ENCODE measurements around the gene DNASE2B.

DNASE2B gene

GRCh38 chr1:84452436-84452835 lies 54.2 kb downstream of the DNASE2B start:
- DNase-seq (ENCODE audit: low read depth in 2 of 2): no peak

- DNase-seq (ENCODE audit: low read depth in 2 of 2): no peak
Observed at GRCh38 chr1:84462118-84462517, 63.8 kb downstream of the DNASE2B start.
